Thoracic aorta (tissue), 2 donors: ENCODE results near the gene VPS13C. TPM values are rescaled to one million over a fixed set of nuclear protein-coding genes. Genes with fewer than 3 reads are reported as not detected.

Source experiments
- ATAC-seq: fragments of 150-250 bp; one replicate; pipeline ENCODE4 v1.8.0; 2017; ENCODE audit warnings: low read depth; ENCODE audit not compliant: insufficient number of reproducible peaks, low FRiP score
- DNase-seq: peaks from one replicate; pipeline ENCODE4 v3.0.0-alpha.2; 2020; ENCODE audit warnings: low spot score
- H3K27ac ChIP-seq, 2 donors: fragments of 200-600 bp; sonication (generic); 1 replicate in 1 of 2; 2 replicates in 1 of 2; pipeline ENCODE4 v1.5.1; 2016; ENCODE audit warnings: mild to moderate bottlenecking in 2 of 2, moderate library complexity in 2 of 2
- H3K27me3 ChIP-seq: fragments of 200-600 bp; sonication (generic); replicated peaks from 2 replicates; pipeline ENCODE4 v1.6.0; 2016; ENCODE audit warnings: mild to moderate bottlenecking; ENCODE audit not compliant: insufficient read depth
- H3K36me3 ChIP-seq: fragments of 200-600 bp; sonication (generic); one replicate; pipeline ENCODE4 v1.5.1; 2016
- H3K4me1 ChIP-seq, 2 donors: fragments of 200-600 bp; sonication (generic); 1 replicate in 1 of 2; 2 replicates in 1 of 2; pipeline versions ENCODE4 v1.5.1 to v1.6.0; 2016; ENCODE audit warnings: low read depth in 2 of 2, mild to moderate bottlenecking in 1 of 2; ENCODE audit not compliant: control insufficient read depth in 1 of 2
- H3K4me3 ChIP-seq: fragments of 200-600 bp; sonication (generic); 2 replicates; pipeline ENCODE4 v1.5.1; 2016; ENCODE audit warnings: mild to moderate bottlenecking
- H3K9me3 ChIP-seq: fragments of 200-600 bp; sonication (generic); 2 replicates; pipeline ENCODE4 v1.5.1; 2016
- CTCF ChIP-seq: fragments of 200-600 bp; sonication (generic); IDR thresholded peaks from one replicate; pipeline ENCODE4 v1.5.1; 2019; ENCODE audit warnings: antibody characterized with exemption
- total RNA-seq, 2 donors: library from RNA; depleted of rRNA; stranded (reverse); fragments of >200 nt; gene quantifications; one replicate each; pipeline versions ENCODE4 v1.1.0 to v1.2.3, GENCODE V29; 2016

Gene VPS13C
- total RNA-seq, 2 donors from 2014 or later: 93.3 to 99.0 TPM

GRCh38 chr15:62099094-62099601, 38.9 kb upstream of the VPS13C start:
- DNase-seq (no peak), ATAC-seq (peak; percentile 92)
- Histone ChIP-seq H3K27me3 (no peaks in the 10 kb centered on the region), H3K4me1 (no peaks in the 10 kb centered on the region), H3K36me3 (no peaks in the 10 kb centered on the region), H3K27ac (no peak overlapping the region), H3K9me3 (no peaks in the 10 kb centered on the region), H3K4me3 (peak overlapping the region; percentile 9)
- no peak for TF ChIP-seq CTCF

GRCh38 chr15:62094388-62094787, 34.1 kb upstream of the VPS13C start:
- no peaks in the 10 kb centered on the region for H3K9me3 ChIP-seq
- H3K36me3 ChIP-seq: no peaks in the 10 kb centered on the region
- no peaks in the 10 kb centered on the region for H3K27me3 ChIP-seq
- no peaks in the 10 kb centered on the region for H3K4me1 ChIP-seq
- no peak for ATAC-seq
- TF ChIP-seq CTCF: no peak
- no peak for DNase-seq
- H3K4me3 ChIP-seq: no peak overlapping the region
- H3K27ac ChIP-seq: no peak overlapping the region

- Histone ChIP-seq H3K27ac (no peak overlapping the region), H3K27me3 (no peaks in the 10 kb centered on the region), H3K4me1 (no peaks in the 10 kb centered on the region), H3K36me3 (no peaks in the 10 kb centered on the region), H3K9me3 (no peaks in the 10 kb centered on the region), H3K4me3 (no peak overlapping the region)
- DNase-seq (no peak), ATAC-seq (no peak)
- no peak for TF ChIP-seq CTCF
Observed at GRCh38 chr15:62093809-62094208, 33.6 kb upstream of the VPS13C start.

GRCh38 chr15:62090988-62091387, 30.7 kb upstream of the VPS13C start:
- no peak overlapping the region for H3K27ac ChIP-seq
- H3K4me1 ChIP-seq: no peaks in the 10 kb centered on the region
- ATAC-seq (no peak), DNase-seq (no peak)
- H3K9me3 ChIP-seq: no peaks in the 10 kb centered on the region
- H3K4me3 ChIP-seq: no peak overlapping the region
- no peaks in the 10 kb centered on the region for H3K36me3 ChIP-seq
- no peak for TF ChIP-seq CTCF
- H3K27me3 ChIP-seq: no peaks in the 10 kb centered on the region

- Histone ChIP-seq H3K27me3 (no peaks in the 10 kb centered on the region), H3K36me3 (no peaks in the 10 kb centered on the region), H3K9me3 (no peaks in the 10 kb centered on the region), H3K4me3 (no peak overlapping the region), H3K27ac (no peak overlapping the region), H3K4me1 (no peaks in the 10 kb centered on the region)
- ATAC-seq (no peak), DNase-seq (no peak)
- TF ChIP-seq CTCF: no peak
Observed at GRCh38 chr15:62089616-62090015, 29.4 kb upstream of the VPS13C start.
